C4-2B (cell line): Measurements from ENCODE around the gene WNT3.

Experiments
- ZFX ChIP-seq: fragments of 450-650 bp; IDR thresholded peaks from 2 replicates; pipeline ENCODE4 v1.6.1; 2017
- TF ChIP-seq, protein P1 (sequence below): fragments of 450-650 bp; conservative IDR thresholded peaks from 2 replicates; pipeline ENCODE4 v1.5.1; 2017; ENCODE audit warnings: mild to moderate bottlenecking

DNA sequence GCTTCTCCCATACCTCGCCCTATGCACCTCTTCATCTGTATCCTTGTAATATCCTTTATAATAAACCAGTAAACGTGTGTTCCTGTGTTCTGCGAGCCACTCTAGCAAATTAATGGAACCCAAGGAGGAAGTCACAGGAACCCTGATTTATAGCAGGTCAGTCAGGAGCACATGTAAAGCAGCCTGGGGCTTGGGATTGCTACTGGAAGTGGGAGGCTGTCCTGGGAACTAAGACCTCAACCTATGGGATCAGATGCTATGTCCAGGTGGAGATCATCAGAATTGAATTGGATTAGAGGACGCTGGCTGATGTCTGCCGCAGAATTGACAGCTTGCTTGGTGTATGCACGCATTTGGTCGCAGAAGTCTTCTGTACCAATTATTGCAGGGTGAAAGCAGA, 15.7 kb downstream of the WNT3 start:
- TF ChIP-seq, protein P1, sequence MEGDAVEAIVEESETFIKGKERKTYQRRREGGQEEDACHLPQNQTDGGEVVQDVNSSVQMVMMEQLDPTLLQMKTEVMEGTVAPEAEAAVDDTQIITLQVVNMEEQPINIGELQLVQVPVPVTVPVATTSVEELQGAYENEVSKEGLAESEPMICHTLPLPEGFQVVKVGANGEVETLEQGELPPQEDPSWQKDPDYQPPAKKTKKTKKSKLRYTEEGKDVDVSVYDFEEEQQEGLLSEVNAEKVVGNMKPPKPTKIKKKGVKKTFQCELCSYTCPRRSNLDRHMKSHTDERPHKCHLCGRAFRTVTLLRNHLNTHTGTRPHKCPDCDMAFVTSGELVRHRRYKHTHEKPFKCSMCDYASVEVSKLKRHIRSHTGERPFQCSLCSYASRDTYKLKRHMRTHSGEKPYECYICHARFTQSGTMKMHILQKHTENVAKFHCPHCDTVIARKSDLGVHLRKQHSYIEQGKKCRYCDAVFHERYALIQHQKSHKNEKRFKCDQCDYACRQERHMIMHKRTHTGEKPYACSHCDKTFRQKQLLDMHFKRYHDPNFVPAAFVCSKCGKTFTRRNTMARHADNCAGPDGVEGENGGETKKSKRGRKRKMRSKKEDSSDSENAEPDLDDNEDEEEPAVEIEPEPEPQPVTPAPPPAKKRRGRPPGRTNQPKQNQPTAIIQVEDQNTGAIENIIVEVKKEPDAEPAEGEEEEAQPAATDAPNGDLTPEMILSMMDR, result no peak
- no peak for TF ChIP-seq ZFX
